Measurements from ENCODE around the gene ZNF716. TPM values are rescaled to one million over a fixed set of nuclear protein-coding genes. Genes with fewer than 3 reads are reported as not detected.
"Not testable (repeated sequence)": the region's sequence is repeated elsewhere in the genome, so short reads cannot be mapped to it uniquely, and the experiment has no call there.

Gene ZNF716
- total RNA-seq = not detected
- long read RNA-seq, donor 1 = 0 reads
- long read RNA-seq, donor 2 = 0 reads

GRCh38 chr7:57449904-57450303, at the start of gene ZNF716:
Gene ZNF716 (plus strand): TSS chr7:57450177. CDS start chr7:57450289, 112 bp downstream.
- DNase-seq (ENCODE audit: low spot score) = no peak
- intact Hi-C loops (cut with DNase I) = no loop called here

GRCh38 chr7:57400531-57401155, 49.3 kb upstream of the ZNF716 start:
- intact Hi-C loops (cut with DNase I) = no loop called here
- DNase-seq (ENCODE audit: low spot score) = peak; percentile 63

- intact Hi-C loops (cut with DNase I) = not testable (repeated sequence)
Observed at GRCh38 chr7:57403051-57403450, 46.9 kb upstream of the ZNF716 start.

GRCh38 chr7:57403601-57404342, 46.2 kb upstream of the ZNF716 start:
- peak; percentile 78 for DNase-seq (ENCODE audit: low spot score)
- intact Hi-C loops (cut with DNase I) = no loop called here

More at GRCh38 chr7:57403051-57403450, 46.9 kb upstream of the ZNF716 start:
- peak; percentile 49 for DNase-seq (ENCODE audit: low spot score)

- intact Hi-C loops (cut with DNase I) = no loop called here
Observed at GRCh38 chr7:57404343-57404966, 45.5 kb upstream of the ZNF716 start.

GRCh38 chr7:57404967-57405421, 45.0 kb upstream of the ZNF716 start:
- peak; percentile 77 for DNase-seq (ENCODE audit: low spot score)
- intact Hi-C loops (cut with DNase I) = no loop called here

More at GRCh38 chr7:57404343-57404966, 45.5 kb upstream of the ZNF716 start:
- no peak for DNase-seq (ENCODE audit: low spot score)

GRCh38 chr7:57407125-57407524, 42.9 kb upstream of the ZNF716 start:
- intact Hi-C loops (cut with DNase I) = no loop called here
- peak; percentile 44 for DNase-seq (ENCODE audit: low spot score)

GRCh38 chr7:57412168-57412567, 37.8 kb upstream of the ZNF716 start:
- no peak for DNase-seq (ENCODE audit: low spot score)
- intact Hi-C loops (cut with DNase I) = no loop called here

GRCh38 chr7:57412618-57413017, 37.4 kb upstream of the ZNF716 start:
- no peak for DNase-seq (ENCODE audit: low spot score)
- intact Hi-C loops (cut with DNase I) = no loop called here

- intact Hi-C loops (cut with DNase I) = no loop called here
- no peak for DNase-seq (ENCODE audit: low spot score)
Observed at GRCh38 chr7:57413529-57414398, 36.2 kb upstream of the ZNF716 start.

- no peak for DNase-seq (ENCODE audit: low spot score)
- intact Hi-C loops (cut with DNase I) = no loop called here
Observed at GRCh38 chr7:57414415-57414814, 35.6 kb upstream of the ZNF716 start.

- intact Hi-C loops (cut with DNase I) = no loop called here
- no peak for DNase-seq (ENCODE audit: low spot score)
Observed at GRCh38 chr7:57414852-57415251, 35.1 kb upstream of the ZNF716 start.

- no peak for DNase-seq (ENCODE audit: low spot score)
- intact Hi-C loops (cut with DNase I) = no loop called here
Observed at GRCh38 chr7:57415326-57415725, 34.7 kb upstream of the ZNF716 start.

- DNase-seq (ENCODE audit: low spot score) = no peak
- intact Hi-C loops (cut with DNase I) = no loop called here
Observed at GRCh38 chr7:57415730-57416129, 34.2 kb upstream of the ZNF716 start.

- DNase-seq (ENCODE audit: low spot score) = no peak
- intact Hi-C loops (cut with DNase I) = no loop called here
Observed at GRCh38 chr7:57416601-57417358, 33.2 kb upstream of the ZNF716 start.

- intact Hi-C loops (cut with DNase I) = no loop called here
Observed at GRCh38 chr7:57417736-57418135, 32.2 kb upstream of the ZNF716 start.

GRCh38 chr7:57423768-57424167, 26.2 kb upstream of the ZNF716 start:
- DNase-seq (ENCODE audit: low spot score) = no peak
- intact Hi-C loops (cut with DNase I) = no loop called here

More at GRCh38 chr7:57417736-57418135, 32.2 kb upstream of the ZNF716 start:
- no peak for DNase-seq (ENCODE audit: low spot score)

GRCh38 chr7:57424515-57425238, 25.3 kb upstream of the ZNF716 start:
- peak; percentile 67 for DNase-seq (ENCODE audit: low spot score)

More at GRCh38 chr7:57424515-57425238, 25.3 kb upstream of the ZNF716 start:
- intact Hi-C loops (cut with DNase I) = no loop called here

Measured in posterior vena cava (tissue), 2 donors.